Upper lobe of left lung (tissue), 6 donors: Measurements from ENCODE around the gene ADTRP. TPM values are rescaled to one million over a fixed set of nuclear protein-coding genes. Genes with fewer than 3 reads are reported as not detected.

ENCODE experiments used
- ATAC-seq, 2 donors: fragments of 200-7000 bp; cut with Tn5 transposase; one replicate each; pipeline ENCODE4 v1.9.1; 2022; ENCODE audit warnings: mild to moderate bottlenecking in 2 of 2, moderate library complexity in 2 of 2; ENCODE audit not compliant: low FRiP score in 2 of 2
- DNase-seq, 2 donors: peaks; one replicate each; pipeline ENCODE4 v3.0.0-alpha.2; 2019 to 2020
- H3K27ac ChIP-seq, 4 donors: fragments of 200-600 bp; sonication (generic); one replicate each; pipeline ENCODE4 v1.5.1; 2016 to 2019
- H3K27me3 ChIP-seq, 4 donors: fragments of 200-600 bp; sonication (generic); one replicate each; pipeline ENCODE4 v1.5.1; 2017 to 2019
- H3K36me3 ChIP-seq, 4 donors: fragments of 200-600 bp; sonication (generic); one replicate each; pipeline ENCODE4 v1.5.1; 2016 to 2019
- H3K4me1 ChIP-seq, 4 donors: fragments of 200-600 bp; sonication (generic); one replicate each; pipeline ENCODE4 v1.5.1; 2018 to 2019
- H3K4me3 ChIP-seq, 4 donors: fragments of 200-600 bp; sonication (generic); one replicate each; pipeline ENCODE4 v1.5.1; 2017 to 2019; ENCODE audit warnings: mild to moderate bottlenecking in 2 of 4, moderate library complexity in 1 of 4
- H3K9me3 ChIP-seq, 4 donors: fragments of 200-600 bp; sonication (generic); one replicate each; pipeline ENCODE4 v1.5.1; 2018 to 2019
- CTCF ChIP-seq, 6 experiments: fragments of 450-650 bp in 4 of 6; fragments of 200-600 bp in 2 of 6; sonication (generic) in 2 of 6; IDR thresholded peaks; one replicate each; pipeline ENCODE4 v1.5.1; 2016 to 2019; ENCODE audit warnings: antibody characterized with exemption in 6 of 6
- EP300 ChIP-seq, 4 donors: sonication (generic); formaldehyde crosslinking; IDR thresholded peaks; one replicate each; pipeline ENCODE4 v1.5.1; 2017; ENCODE audit warnings: antibody characterized with exemption in 4 of 4, control low read depth in 2 of 4
- POLR2A ChIP-seq, 4 donors: fragments of 450-650 bp; IDR thresholded peaks; one replicate each; pipeline ENCODE4 v1.5.1; 2016 to 2017; ENCODE audit warnings: antibody characterized with exemption in 4 of 4, mild to moderate bottlenecking in 2 of 4
- POLR2AphosphoS5 ChIP-seq, 2 donors: sonication (generic); formaldehyde crosslinking; IDR thresholded peaks; one replicate each; pipeline ENCODE4 v1.5.1; 2017; ENCODE audit warnings: antibody characterized with exemption in 2 of 2
- WGBS, 2 donors: methylation state at CpG; one replicate each; pipeline ENCODE4 v1.1.5; 2017 to 2018; 5-methylcytosine and 5-hydroxymethylcytosine counted together
- total RNA-seq, 6 donors: library from RNA; depleted of rRNA in 4 of 6; stranded (reverse); fragments of >200 nt in 4 of 6; gene quantifications; one replicate each; pipeline versions ENCODE4 v1.1.0 to v1.2.1, GENCODE V29; 2016 to 2021
- donor health status: DM: no; HTN: no; CAD: no; lungs with moderate emphysema.
- donor health status: DM: no; HTN: yes; CAD: no; lungs with severe emphysema.

The ADTRP gene
- total RNA-seq, 6 donors from 2014 or later, result 3.8 to 21.1 (median 12.8) TPM

GRCh38 chr6:11821781-11822180 is 43.2 kb upstream of the ADTRP start:
- DNase-seq (no peak), ATAC-seq (no peak)
- no peak overlapping the region for H3K27ac ChIP-seq
- no peaks in the 10 kb centered on the region for H3K4me1 ChIP-seq
- H3K4me3 ChIP-seq, result no peak overlapping the region
- whole genome bisulfite sequencing, 2 donors, result 81 to 88% methylated on average over 3 of the region's 3 CpGs
- no peaks in the 10 kb centered on the region for H3K9me3 ChIP-seq
- no peak for TF ChIP-seq CTCF (IDR thresholded peaks at IDR 0.05)
- TF ChIP-seq POLR2A (IDR thresholded peaks at IDR 0.05), result no peak
- no peak for TF ChIP-seq POLR2AphosphoS5 (IDR thresholded peaks at IDR 0.05)
- TF ChIP-seq EP300 (IDR thresholded peaks at IDR 0.05), result no peak
- no peaks in the 10 kb centered on the region for H3K27me3 ChIP-seq
- H3K36me3 ChIP-seq, result no peaks in the 10 kb centered on the region

GRCh38 chr6:11820821-11821220 is 42.2 kb upstream of the ADTRP start:
- H3K4me1 ChIP-seq, result no peaks in the 10 kb centered on the region

GRCh38 chr6:11819486-11819885 is 40.9 kb upstream of the ADTRP start:
- Histone ChIP-seq H3K4me1 (no peaks in the 10 kb centered on the region), H3K27me3 (no peaks in the 10 kb centered on the region), H3K27ac (no peak overlapping the region), H3K36me3 (no peaks in the 10 kb centered on the region), H3K9me3 (no peaks in the 10 kb centered on the region), H3K4me3 (no peak overlapping the region)
- no peak for ATAC-seq
- WGBS, 2 donors, result 100% methylated on average over 1 to 3 of the region's 3 CpGs
- no peak for DNase-seq
- no peak for TF ChIP-seq POLR2A (IDR thresholded peaks at IDR 0.05)
- no peak for TF ChIP-seq POLR2AphosphoS5 (IDR thresholded peaks at IDR 0.05)
- no peak for TF ChIP-seq CTCF (IDR thresholded peaks at IDR 0.05)
- no peak for TF ChIP-seq EP300 (IDR thresholded peaks at IDR 0.05)

More at GRCh38 chr6:11820821-11821220, 42.2 kb upstream of the ADTRP start:
- Histone ChIP-seq H3K9me3 (no peaks in the 10 kb centered on the region), H3K36me3 (no peaks in the 10 kb centered on the region), H3K27ac (no peak overlapping the region), H3K27me3 (no peaks in the 10 kb centered on the region), H3K4me3 (no peak overlapping the region)
- no peak for ATAC-seq
- no peak for DNase-seq
- 85 to 88% methylated on average over 4 of the region's 4 CpGs for WGBS, 2 donors
- no peak for TF ChIP-seq EP300 (IDR thresholded peaks at IDR 0.05)
- no peak for TF ChIP-seq POLR2A (IDR thresholded peaks at IDR 0.05)
- no peak for TF ChIP-seq POLR2AphosphoS5 (IDR thresholded peaks at IDR 0.05)
- TF ChIP-seq CTCF (IDR thresholded peaks at IDR 0.05), result no peak

- TF ChIP-seq CTCF (IDR thresholded peaks at IDR 0.05) (no peak), POLR2A (IDR thresholded peaks at IDR 0.05) (no peak), POLR2AphosphoS5 (IDR thresholded peaks at IDR 0.05) (no peak), EP300 (IDR thresholded peaks at IDR 0.05) (no peak)
- ATAC-seq (no peak), DNase-seq (no peak)
- Histone ChIP-seq H3K36me3 (no peaks in the 10 kb centered on the region), H3K9me3 (no peaks in the 10 kb centered on the region), H3K4me3 (no peak overlapping the region), H3K4me1 (peaks cover 0 to 14% (median 10%) of the 10 kb centered on the region in 4 donors), H3K27ac (no peak overlapping the region), H3K27me3 (no peaks in the 10 kb centered on the region)
- 85 to 100% methylated on average over 1 of the region's 1 CpG for WGBS, 2 donors
Observed at GRCh38 chr6:11815231-11815630, 36.6 kb upstream of the ADTRP start.

- Histone ChIP-seq H3K4me3 (no peak overlapping the region), H3K27ac (no peak overlapping the region), H3K36me3 (no peaks in the 10 kb centered on the region), H3K27me3 (no peaks in the 10 kb centered on the region), H3K9me3 (no peaks in the 10 kb centered on the region), H3K4me1 (peaks cover 0 to 18% (median 13%) of the 10 kb centered on the region in 4 donors)
- DNase-seq (no peak), ATAC-seq (no peak)
- WGBS, 2 donors, result 95% methylated on average over 4 of the region's 4 CpGs
- TF ChIP-seq CTCF (IDR thresholded peaks at IDR 0.05) (no peak), POLR2A (IDR thresholded peaks at IDR 0.05) (no peak), POLR2AphosphoS5 (IDR thresholded peaks at IDR 0.05) (no peak), EP300 (IDR thresholded peaks at IDR 0.05) (no peak)
Observed at GRCh38 chr6:11814819-11815218, 36.2 kb upstream of the ADTRP start.
